Kidney (tissue), 14 donors: ENCODE results near the gene HRG. TPM values are rescaled to one million over a fixed set of nuclear protein-coding genes. Genes with fewer than 3 reads are reported as not detected.

Experiments
- DNase-seq, 5 donors: peaks; one replicate each; pipeline ENCODE4 v3.0.0-alpha.2; 2013 to 2020
- FAIRE-seq: peaks from 2 replicates; lab custom pipeline; 2012; peaks lifted over from hg19 to GRCh38; lab: Jason Lieb, UNC
- H3K27ac ChIP-seq, 2 donors: one replicate each; pipeline ENCODE4 v1.7.0; 2013; ENCODE audit warnings: low read depth in 2 of 2, low read length in 2 of 2, inconsistent platforms in 1 of 2
- H3K27me3 ChIP-seq: one replicate; pipeline ENCODE4 v1.7.1; 2013; ENCODE audit warnings: low read length, inconsistent platforms; ENCODE audit not compliant: control insufficient read depth, insufficient read depth
- H3K36me3 ChIP-seq, 3 donors: one replicate each; pipeline versions ENCODE4 v1.7.0 to v1.7.1; 2013; ENCODE audit warnings: low read length in 3 of 3, control low read depth in 1 of 3, inconsistent platforms in 1 of 3; ENCODE audit not compliant: insufficient read depth in 3 of 3, control insufficient read depth in 2 of 3
- H3K4me1 ChIP-seq, 3 donors: one replicate each; pipeline versions ENCODE4 v1.7.0 to v1.7.1; 2013; ENCODE audit warnings: low read length in 3 of 3, inconsistent platforms in 1 of 3, low read depth in 1 of 3; ENCODE audit not compliant: control insufficient read depth in 2 of 3, insufficient read depth in 2 of 3
- H3K4me3 ChIP-seq, 3 donors: one replicate each; pipeline versions ENCODE4 v1.7.0 to v1.8.1; 2013; ENCODE audit warnings: low read length in 3 of 3, control low read depth in 1 of 3, inconsistent platforms in 1 of 3
- H3K9ac ChIP-seq, 3 donors: one replicate each; pipeline versions ENCODE4 v1.7.0 to v1.7.1; 2013; ENCODE audit warnings: low read length in 3 of 3, control low read depth in 1 of 3, inconsistent platforms in 1 of 3
- H3K9me3 ChIP-seq, 3 donors: one replicate each; pipeline versions ENCODE4 v1.7.0 to v1.7.1; 2013; ENCODE audit warnings: low read length in 3 of 3, control low read depth in 1 of 3, inconsistent platforms in 1 of 3; ENCODE audit not compliant: control insufficient read depth in 2 of 3, insufficient read depth in 1 of 3
- CTCF ChIP-seq: IDR thresholded peaks from 3 replicates; pipeline ENCODE4 v1.5.1; 2012; ENCODE audit warnings: mild to moderate bottlenecking, moderate library complexity, borderline replicate concordance; ENCODE audit not compliant: insufficient read depth; ENCODE audit errors: extremely low read depth
- intact Hi-C: fragments of 100-400 bp; cut with DNase I; formaldehyde crosslinking; loops from one replicate; pipeline ENCODE4 v1.11.1; 2022
- polyA plus RNA-seq: library from polyadenylated mRNA; stranded (reverse); fragments of 350-450 nt; fragmentation: Illumina TruSeq; extraction: RNeasy Lipid Tissue Mini Kit (QIAGEN cat#74804); gene quantifications from one replicate; pipeline ENCODE4 v1.2.3, GENCODE V29; 2014; ENCODE audit warnings: low read depth, low replicate concordance; ENCODE audit not compliant: insufficient read depth
- total RNA-seq: library from RNA; stranded (reverse); fragmentation: NEBNext Ultra II Directional; extraction: Animal tissue kit (Norgen Biotek cat#: 25700); gene quantifications from one replicate; pipeline ENCODE4 v1.2.1, GENCODE V29; 2021
- donor health status: control.
- donor health status: control.
- donor health status: control.
- donor health status: control.
- donor health status: control.
- donor health status: DM: yes; HTN: yes; CAD: no.
- donor health status: Normal renal cell carcinoma (clear cell type).

HRG gene
- total and polyA plus RNA-seq, 2 donors from 2014 or later = 0.35 to 22.8 TPM

- Histone ChIP-seq H3K27me3 (no peaks in the 10 kb centered on the region), H3K9ac (no peak overlapping the region), H3K4me3 (no peak overlapping the region), H3K27ac (no peak overlapping the region), H3K4me1 (peaks cover 0 to 5% (median 0%) of the 10 kb centered on the region in 3 donors), H3K9me3 (no peaks in the 10 kb centered on the region), H3K36me3 (no peaks in the 10 kb centered on the region)
- TF ChIP-seq CTCF = no peak
- DNase-seq (no peak), FAIRE-seq (no peak)
- intact Hi-C loops = loop anchor here (10.0 kb wide), 1 partner anchor 644 kb away; no protein-coding TSS in a partner anchor
Measured at GRCh38 chr3:186618318-186618938, 47.4 kb upstream of the HRG start.

GRCh38 chr3:186619787-186620212 is 46.0 kb upstream of the HRG start:
- Histone ChIP-seq H3K27me3 (no peaks in the 10 kb centered on the region), H3K9ac (no peak overlapping the region), H3K36me3 (no peaks in the 10 kb centered on the region), H3K4me3 (no peak overlapping the region), H3K9me3 (no peaks in the 10 kb centered on the region), H3K27ac (no peak overlapping the region), H3K4me1 (peaks cover 0 to 5% (median 0%) of the 10 kb centered on the region in 3 donors)
- DNase-seq (no peak), FAIRE-seq (no peak)
- no peak for TF ChIP-seq CTCF
- intact Hi-C loops = loop anchor here (10.0 kb wide), 1 partner anchor 645 kb away; no protein-coding TSS in a partner anchor

GRCh38 chr3:186620213-186621092 is 45.4 kb upstream of the HRG start:
- DNase-seq = no peak
- Histone ChIP-seq H3K27me3 (no peaks in the 10 kb centered on the region), H3K9me3 (no peaks in the 10 kb centered on the region)

More at GRCh38 chr3:186620213-186621092, 45.4 kb upstream of the HRG start:
- intact Hi-C loops = no loop called here
- Histone ChIP-seq H3K4me3 (no peak overlapping the region), H3K27ac (no peak overlapping the region), H3K36me3 (no peaks in the 10 kb centered on the region), H3K4me1 (peaks cover 0 to 5% (median 0%) of the 10 kb centered on the region in 3 donors), H3K9ac (no peak overlapping the region)
- no peak for TF ChIP-seq CTCF
- FAIRE-seq = no peak
